Measurements from ENCODE around the gene NES.
A peak's percentile ranks its signal among the peaks of the same experiment; 100 is the strongest.

Gene NES

GRCh38 chr1:156662005-156662799 lies 15.0 kb downstream of the NES start:
- DNase-seq (ENCODE audit: low read depth, low spot score) = no peak

GRCh38 chr1:156660752-156661112 lies 16.5 kb downstream of the NES start:
- DNase-seq (ENCODE audit: low read depth, low spot score) = no peak

- peak; percentile 83 for DNase-seq (ENCODE audit: low read depth, low spot score)
Observed at GRCh38 chr1:156659988-156660751, 17.0 kb downstream of the NES start.

GRCh38 chr1:156659661-156659987 lies 17.6 kb downstream of the NES start:
- no peak for DNase-seq (ENCODE audit: low read depth, low spot score)

- no peak for DNase-seq (ENCODE audit: low read depth, low spot score)
Observed at GRCh38 chr1:156658945-156659574, 18.1 kb downstream of the NES start.

GRCh38 chr1:156658496-156658895 lies 18.7 kb downstream of the NES start:
- no peak for DNase-seq (ENCODE audit: low read depth, low spot score)

GRCh38 chr1:156657741-156658319 lies 19.4 kb downstream of the NES start:
- no peak for DNase-seq (ENCODE audit: low read depth, low spot score)

- DNase-seq (ENCODE audit: low read depth, low spot score) = no peak
Observed at GRCh38 chr1:156656806-156657740, 20.1 kb downstream of the NES start.

GRCh38 chr1:156655904-156656516 lies 21.2 kb downstream of the NES start:
- no peak for DNase-seq (ENCODE audit: low read depth, low spot score)

- no peak for DNase-seq (ENCODE audit: low read depth, low spot score)
Observed at GRCh38 chr1:156655151-156655903, 21.9 kb downstream of the NES start.

- no peak for DNase-seq (ENCODE audit: low read depth, low spot score)
Observed at GRCh38 chr1:156654700-156655099, 22.5 kb downstream of the NES start.

GRCh38 chr1:156652992-156653355 lies 24.2 kb downstream of the NES start:
- no peak for DNase-seq (ENCODE audit: low read depth, low spot score)

- no peak for DNase-seq (ENCODE audit: low read depth, low spot score)
Observed at GRCh38 chr1:156652131-156652991, 24.8 kb downstream of the NES start.

GRCh38 chr1:156648951-156649350 lies 28.3 kb downstream of the NES start:
- DNase-seq (ENCODE audit: low read depth, low spot score) = no peak

- no peak for DNase-seq (ENCODE audit: low read depth, low spot score)
Observed at GRCh38 chr1:156648496-156648895, 28.7 kb downstream of the NES start.

GRCh38 chr1:156647351-156647750 lies 29.9 kb downstream of the NES start:
- DNase-seq (ENCODE audit: low read depth, low spot score) = no peak

- no peak for DNase-seq (ENCODE audit: low read depth, low spot score)
Observed at GRCh38 chr1:156646738-156647211, 30.4 kb downstream of the NES start.

- DNase-seq (ENCODE audit: low read depth, low spot score) = no peak
Observed at GRCh38 chr1:156645666-156646065, 31.5 kb downstream of the NES start.

GRCh38 chr1:156645056-156645455 lies 32.2 kb downstream of the NES start:
- DNase-seq (ENCODE audit: low read depth, low spot score) = no peak

All from brain pericyte (primary cell).